ES-I3 (cell line): ENCODE results near the gene IGLL5.
"Not testable (repeated sequence)": the region's sequence is repeated elsewhere in the genome, so short reads cannot be mapped to it uniquely, and the experiment has no call there.

Source experiments
- H3K36me3 ChIP-seq: 2 replicates; pipeline ENCODE4 v1.6.1; 2013; ENCODE audit warnings: mild to moderate bottlenecking, low read length, control low read depth, moderate library complexity; ENCODE audit not compliant: insufficient read depth
- H3K4me1 ChIP-seq: 2 replicates; pipeline ENCODE4 v1.6.1; 2013; ENCODE audit warnings: mild to moderate bottlenecking, control low read depth, low read length; ENCODE audit not compliant: insufficient read depth
- H3K9ac ChIP-seq: 2 replicates; pipeline ENCODE4 v1.6.1; 2013; ENCODE audit warnings: low read depth, mild to moderate bottlenecking, low read length, moderate library complexity
- H3K9me3 ChIP-seq: 2 replicates; pipeline ENCODE4 v1.6.1; 2013; ENCODE audit warnings: mild to moderate bottlenecking, low read length, moderate library complexity; ENCODE audit not compliant: control insufficient read depth, insufficient read depth

The IGLL5 gene

GRCh38 chr22:22898411-22898950 is 10.9 kb downstream of the IGLL5 start:
- H3K9ac ChIP-seq, H3K4me1 ChIP-seq, H3K36me3 ChIP-seq, H3K9me3 ChIP-seq: not testable (repeated sequence)

GRCh38 chr22:22899342-22900080 is 11.9 kb downstream of the IGLL5 start:
- H3K4me1 ChIP-seq, H3K36me3 ChIP-seq, H3K9me3 ChIP-seq, H3K9ac ChIP-seq: not testable (repeated sequence)

GRCh38 chr22:22900527-22901205 is 13.1 kb downstream of the IGLL5 start:
- H3K9ac ChIP-seq, H3K4me1 ChIP-seq, H3K36me3 ChIP-seq, H3K9me3 ChIP-seq: not testable (repeated sequence)

GRCh38 chr22:22901578-22902218 is 14.1 kb downstream of the IGLL5 start:
- H3K36me3 ChIP-seq: no peaks in the 10 kb centered on the region
- H3K9ac ChIP-seq: no peak overlapping the region
- no peaks in the 10 kb centered on the region for H3K9me3 ChIP-seq
- H3K4me1 ChIP-seq: no peaks in the 10 kb centered on the region

DNA sequence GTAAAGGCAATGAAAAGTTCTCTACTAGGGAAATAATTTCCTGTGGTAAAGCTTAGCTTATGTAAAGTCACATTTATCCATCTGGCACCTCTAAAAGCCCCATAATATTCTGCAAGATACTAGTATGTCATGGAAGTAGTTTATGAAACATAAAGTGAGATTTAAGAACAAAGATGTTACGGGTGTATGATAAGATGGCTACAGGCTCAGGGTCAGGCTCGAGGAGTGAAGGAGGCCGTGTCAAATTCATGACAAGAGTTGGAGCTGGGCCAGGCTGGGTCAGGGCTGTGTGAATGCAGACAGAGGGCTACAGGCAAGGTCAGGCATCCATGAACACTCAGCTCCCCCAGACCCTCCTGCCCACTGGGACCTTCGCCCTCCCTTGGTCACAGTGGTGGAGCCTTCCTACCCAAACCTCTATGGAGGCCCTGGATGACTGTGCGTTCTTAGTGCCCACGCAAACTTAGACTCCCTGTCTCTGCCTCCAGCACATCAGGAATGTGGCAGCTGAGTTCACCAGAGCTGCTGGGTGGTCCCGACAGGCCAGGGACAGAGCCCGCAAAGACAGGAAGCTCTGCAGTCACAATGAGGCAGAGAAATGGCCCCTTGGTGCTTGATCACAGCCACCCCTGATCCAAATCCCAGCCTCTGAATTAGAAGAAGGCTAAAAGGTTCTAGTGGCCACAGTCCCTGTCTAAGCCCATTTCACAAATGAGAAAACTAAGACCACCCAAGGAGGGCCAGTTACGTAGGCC is 14.8 kb downstream of the IGLL5 start:
- Histone ChIP-seq H3K36me3 (no peaks in the 10 kb centered on the region), H3K4me1 (no peaks in the 10 kb centered on the region), H3K9me3 (no peaks in the 10 kb centered on the region), H3K9ac (no peak overlapping the region)

DNA sequence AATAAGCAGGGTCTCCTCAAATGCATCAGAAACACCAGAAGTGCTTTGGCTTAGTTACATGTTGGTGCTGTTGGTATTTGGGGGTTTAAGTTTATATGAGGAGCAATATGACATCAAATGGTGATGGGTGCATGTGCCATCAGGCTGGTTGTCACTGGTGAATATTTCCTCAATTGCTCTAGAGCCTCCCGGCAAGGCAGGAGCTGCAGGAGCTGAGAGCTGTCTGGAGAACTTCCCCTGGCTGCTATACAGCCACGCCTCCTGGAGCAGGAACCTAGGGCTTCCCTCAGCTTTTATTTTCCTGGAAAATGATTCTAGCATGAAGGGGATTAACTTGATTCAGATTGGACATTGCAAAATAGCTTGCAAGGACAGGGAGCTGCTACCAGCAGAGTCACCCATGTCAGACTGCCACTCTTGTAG is 15.8 kb downstream of the IGLL5 start:
- H3K36me3 ChIP-seq: no peaks in the 10 kb centered on the region
- H3K9me3 ChIP-seq: no peaks in the 10 kb centered on the region
- no peak overlapping the region for H3K9ac ChIP-seq
- no peaks in the 10 kb centered on the region for H3K4me1 ChIP-seq

DNA sequence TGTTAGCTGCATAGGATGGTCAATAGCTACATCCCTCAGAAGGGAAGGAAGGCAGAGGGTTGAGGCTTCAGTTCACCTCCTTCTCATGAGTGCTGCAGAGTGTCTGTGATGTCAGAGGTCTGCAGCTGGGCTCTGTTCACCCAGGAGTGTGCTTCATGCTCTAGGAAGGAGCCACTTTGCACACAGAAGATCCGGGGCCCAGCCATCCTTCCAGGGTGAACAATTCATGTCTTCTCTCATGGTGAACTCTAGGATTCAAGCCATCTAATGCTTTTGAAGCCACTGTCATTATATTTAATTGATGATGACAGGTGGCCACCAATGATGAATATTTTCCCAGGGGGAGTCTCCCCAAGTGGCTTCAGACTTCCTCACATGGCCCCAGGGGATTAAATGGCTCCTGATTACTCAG is 16.2 kb downstream of the IGLL5 start:
- H3K4me1 ChIP-seq: not testable (repeated sequence)

GRCh38 chr22:22904736-22905135 is 17.1 kb downstream of the IGLL5 start:
- H3K9me3 ChIP-seq, H3K36me3 ChIP-seq, H3K9ac ChIP-seq, H3K4me1 ChIP-seq: not testable (repeated sequence)

More for the DNA sequence above, 16.2 kb downstream of the IGLL5 start:
- not testable (repeated sequence) for H3K9me3 ChIP-seq, H3K36me3 ChIP-seq, H3K9ac ChIP-seq

- H3K9me3 ChIP-seq, H3K9ac ChIP-seq, H3K4me1 ChIP-seq, H3K36me3 ChIP-seq: not testable (repeated sequence)
Observed at GRCh38 chr22:22906391-22906790, 18.8 kb downstream of the IGLL5 start.

GRCh38 chr22:22906907-22907550 is 19.4 kb downstream of the IGLL5 start:
- no peak overlapping the region for H3K9ac ChIP-seq
- H3K9me3 ChIP-seq: no peaks in the 10 kb centered on the region
- H3K4me1 ChIP-seq: no peaks in the 10 kb centered on the region
- no peaks in the 10 kb centered on the region for H3K36me3 ChIP-seq

DNA sequence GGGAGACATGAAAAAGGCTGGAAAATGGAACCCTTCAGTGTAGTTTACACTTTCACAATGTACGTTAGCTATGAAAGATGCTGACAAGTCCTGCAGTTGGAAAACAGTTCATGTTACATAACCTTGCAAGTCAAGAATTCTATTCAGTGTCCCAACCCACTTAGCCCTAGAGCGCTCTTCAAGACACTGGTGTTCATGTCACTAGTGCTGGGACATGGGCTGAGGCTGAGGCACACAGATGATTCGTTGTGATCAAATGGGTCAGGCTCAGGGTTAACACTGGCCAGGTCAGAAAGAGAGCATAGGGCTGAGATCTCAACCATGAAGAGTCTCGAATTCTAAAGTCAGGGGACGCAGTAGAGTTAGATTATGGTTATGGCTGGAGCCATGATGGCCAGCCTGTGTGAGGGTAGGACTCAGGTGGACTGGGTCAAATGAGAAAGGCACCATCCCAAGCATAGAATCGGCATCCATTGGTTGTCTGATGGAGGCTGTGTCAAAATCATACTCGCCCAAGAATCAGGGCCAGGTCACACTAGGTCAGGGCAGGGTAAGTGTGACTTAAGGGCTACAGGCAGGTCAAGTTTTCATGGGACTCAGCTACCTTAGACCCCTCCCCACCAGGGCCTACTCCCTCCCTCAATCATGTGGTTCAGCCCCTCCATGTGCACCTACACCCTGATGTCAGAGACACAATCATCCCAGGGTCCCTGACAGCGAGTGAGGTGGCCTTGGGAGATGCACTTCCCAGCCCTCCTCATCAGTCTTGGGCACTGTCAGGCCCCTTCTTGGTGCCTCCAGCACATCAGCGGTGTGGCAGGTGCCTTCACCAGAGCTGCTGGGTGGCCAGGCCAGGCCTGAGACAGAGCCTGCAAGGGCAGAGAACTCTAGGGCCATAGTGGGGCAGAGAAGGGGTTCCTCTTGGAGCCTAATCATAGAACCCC is 20.2 kb downstream of the IGLL5 start:
- Histone ChIP-seq H3K9ac (no peak overlapping the region), H3K4me1 (no peaks in the 10 kb centered on the region), H3K36me3 (no peaks in the 10 kb centered on the region), H3K9me3 (no peaks in the 10 kb centered on the region)

- H3K9ac ChIP-seq: no peak overlapping the region
- no peaks in the 10 kb centered on the region for H3K4me1 ChIP-seq
- no peaks in the 10 kb centered on the region for H3K36me3 ChIP-seq
- no peaks in the 10 kb centered on the region for H3K9me3 ChIP-seq
Observed at GRCh38 chr22:22908495-22908861, 20.9 kb downstream of the IGLL5 start.

DNA sequence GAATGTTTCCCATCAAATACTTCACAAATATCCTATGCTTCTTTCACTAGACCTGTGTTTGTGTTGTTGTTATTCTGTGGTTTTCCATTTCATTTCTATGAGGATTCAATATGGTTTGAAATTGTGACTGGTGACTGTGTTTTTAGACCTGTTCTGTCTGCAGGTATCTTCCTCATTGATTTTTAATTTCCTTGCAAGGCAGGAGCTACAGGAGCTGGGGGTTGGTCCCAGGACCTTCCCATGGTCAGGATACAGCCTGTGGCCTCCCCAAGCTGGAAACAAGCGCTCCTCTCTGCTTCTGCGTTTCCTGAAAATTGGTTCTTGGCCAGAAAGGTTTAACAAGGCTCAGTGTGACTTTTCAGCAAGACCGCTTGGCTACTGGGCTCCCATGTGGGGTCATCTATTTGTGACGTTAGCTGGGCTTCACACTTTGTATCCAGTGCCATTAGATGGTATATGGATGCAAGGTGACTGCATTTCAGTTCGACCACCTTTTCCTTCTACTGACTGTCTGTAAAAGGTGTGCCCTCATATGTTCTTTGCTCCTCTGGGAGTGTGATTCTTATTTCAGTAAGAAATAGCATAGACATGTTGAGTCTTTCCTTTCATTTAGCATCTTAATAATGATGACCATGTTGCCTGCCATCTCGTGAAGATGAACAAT is 21.5 kb downstream of the IGLL5 start:
- no peaks in the 10 kb centered on the region for H3K36me3 ChIP-seq
- no peaks in the 10 kb centered on the region for H3K9me3 ChIP-seq
- H3K9ac ChIP-seq: no peak overlapping the region
- no peaks in the 10 kb centered on the region for H3K4me1 ChIP-seq
